HCT116 (cell line): ENCODE data around the gene SLMAP. TPM values are rescaled to one million over a fixed set of nuclear protein-coding genes. Genes with fewer than 3 reads are reported as not detected.

ENCODE experiments used
- ATAC-seq: fragments of 200-7000 bp; cut with Tn5 transposase; 2 replicates; pipeline ENCODE4 v1.9.1; 2020; ENCODE audit warnings: mild to moderate bottlenecking, moderate library complexity
- BruUV-seq: library from RNA; stranded (reverse); fragments of 400-500 nt; replicated peaks from 2 replicates; lab custom pipeline; 2021; lab: Mats Ljungman, UMichigan
- CTCF ChIA-PET: fragments of 300-600 bp; sonication (Branson Sonifier 250); formaldehyde crosslinking; loops from one replicate; lab custom pipeline; 2021; ENCODE audit warnings: antibody characterized with exemption; lab: Charles Lee
- POLR2A ChIA-PET: fragments of 300-600, 350-600 bp; sonication (Branson Sonifier 250); formaldehyde crosslinking; loops from one replicate; lab custom pipeline; 2021; ENCODE audit warnings: antibody characterized with exemption; lab: Charles Lee
- RAD21 ChIA-PET, 2 experiments: fragments of 300-600 bp; sonication (Branson Sonifier 250); formaldehyde crosslinking; loops; one replicate each; lab custom pipeline; 2023; ENCODE audit warnings: low total read pairs in 2 of 2; ENCODE audit not compliant: uncharacterized antibody in 2 of 2, unreplicated experiment in 2 of 2, low non-redundant PET in 1 of 2; lab: Charles Lee
- DNase-seq: peaks from one replicate; pipeline ENCODE4 v3.0.0-alpha.2; 2010; ENCODE audit warnings: low read depth, low spot score
- H2AFZ ChIP-seq: fragments of 200-600 bp; shearing (Covaris generic), sonication (generic); 2 replicates; pipeline ENCODE4 v1.6.1; 2017; ENCODE audit warnings: low read depth, mixed run types, mixed read lengths, antibody characterized with exemption, low read length; ENCODE audit not compliant: poor library complexity, severe bottlenecking
- H3K27ac ChIP-seq: 2 replicates; pipeline ENCODE4 v1.5.1; 2012; ENCODE audit warnings: low read depth, low read length
- H3K27me3 ChIP-seq: fragments of 200-600 bp; sonication (generic); 2 replicates; pipeline ENCODE4 v1.6.1; 2016; ENCODE audit warnings: mixed run types, low read length, mixed read lengths; ENCODE audit not compliant: insufficient read depth
- H3K36me3 ChIP-seq, 2 experiments: fragments of 200-500 bp in 1 of 2; fragments of 200-600 bp in 1 of 2; sonication (Bioruptor generic) in 1 of 2; sonication (generic) in 1 of 2; 2 replicates each; pipeline versions ENCODE4 v1.5.1 to v1.6.1; 2014 to 2016; ENCODE audit warnings: low read length in 2 of 2, inconsistent platforms in 1 of 2, mixed read lengths in 1 of 2, mixed run types in 1 of 2; ENCODE audit not compliant: insufficient read depth in 2 of 2, control insufficient read depth in 1 of 2
- H3K4me1 ChIP-seq, 2 experiments: fragments of 200-600 bp in 1 of 2; sonication (generic) in 1 of 2; 2 replicates each; pipeline versions ENCODE4 v1.5.1 to v1.6.1; 2012 to 2017; ENCODE audit warnings: low read length in 2 of 2, inconsistent platforms in 1 of 2, mild to moderate bottlenecking in 1 of 2, mixed read lengths in 1 of 2, mixed run types in 1 of 2, moderate library complexity in 1 of 2; ENCODE audit not compliant: insufficient read depth in 2 of 2, control insufficient read depth in 1 of 2
- H3K4me2 ChIP-seq: fragments of 200-600 bp; sonication (generic); 2 replicates; pipeline ENCODE4 v1.6.1; 2017; ENCODE audit warnings: mixed run types, low read length, mixed read lengths
- H3K4me3 ChIP-seq, 2 experiments: fragments of 200-600 bp in 1 of 2; sonication (generic) in 1 of 2; replicated peaks in 1 of 2; 2 replicates each; pipeline ENCODE4 v1.5.1; 2011 to 2016; ENCODE audit warnings: low read length in 2 of 2, control low read depth in 1 of 2, low read depth in 1 of 2, mild to moderate bottlenecking in 1 of 2, mixed read lengths in 1 of 2, mixed run types in 1 of 2
- H3K79me2 ChIP-seq: fragments of 200-600 bp; sonication (generic); 2 replicates; pipeline ENCODE4 v1.6.1; 2017; ENCODE audit warnings: mild to moderate bottlenecking, mixed run types, low read length, moderate library complexity, mixed read lengths; ENCODE audit not compliant: insufficient read depth
- H3K9ac ChIP-seq: fragments of 200-600 bp; sonication (generic); 2 replicates; pipeline ENCODE4 v1.6.1; 2016; ENCODE audit warnings: low read length, mixed read lengths
- H3K9me2 ChIP-seq: fragments of 200-600 bp; sonication (generic), shearing (Covaris generic); 2 replicates; pipeline ENCODE4 v1.6.1; 2017; ENCODE audit warnings: mixed run types, mild to moderate bottlenecking, moderate library complexity; ENCODE audit not compliant: insufficient read depth
- H3K9me3 ChIP-seq, 2 experiments: fragments of 200-500 bp in 1 of 2; fragments of 200-600 bp in 1 of 2; sonication (Bioruptor generic) in 1 of 2; sonication (generic) in 1 of 2; 2 replicates each; pipeline ENCODE4 v1.6.1; 2014 to 2017; ENCODE audit warnings: low read length in 2 of 2, mixed read lengths in 2 of 2, inconsistent platforms in 1 of 2, low read depth in 1 of 2, mild to moderate bottlenecking in 1 of 2, mixed run types in 1 of 2, moderate library complexity in 1 of 2; ENCODE audit not compliant: control insufficient read depth in 1 of 2, insufficient read depth in 1 of 2
- H4K20me1 ChIP-seq: fragments of 200-600 bp; sonication (generic), shearing (Covaris generic); 2 replicates; pipeline ENCODE4 v1.6.1; 2017; ENCODE audit warnings: mixed run types, mild to moderate bottlenecking, moderate library complexity; ENCODE audit not compliant: insufficient read depth
- ATF3 ChIP-seq: IDR thresholded peaks from 2 replicates; pipeline ENCODE4 v1.6.1; 2012
- CEBPB ChIP-seq: IDR thresholded peaks from 2 replicates; pipeline ENCODE4 v1.6.1; 2012; ENCODE audit warnings: low read depth
- EZH2 ChIP-seq: fragments of 200-600 bp; sonication (generic); IDR thresholded peaks from 2 replicates; pipeline ENCODE4 v1.6.1; 2017; ENCODE audit warnings: antibody characterized with exemption, mixed run types
- EZH2phosphoT487 ChIP-seq: fragments of 200-600 bp; IDR thresholded peaks from 2 replicates; pipeline ENCODE4 v1.6.1; 2018; ENCODE audit warnings: antibody characterized with exemption, borderline replicate concordance
- FOSL1 ChIP-seq: IDR thresholded peaks from 2 replicates; pipeline ENCODE4 v1.6.1; 2012; ENCODE audit warnings: low read depth
- POLR2AphosphoS5 ChIP-seq: IDR thresholded peaks from 2 replicates; pipeline ENCODE4 v1.6.1; 2011; ENCODE audit warnings: mild to moderate bottlenecking, low read depth, low read length, moderate library complexity
- RAD21 ChIP-seq: IDR thresholded peaks from 2 replicates; pipeline ENCODE4 v1.6.1; 2012; ENCODE audit warnings: low read depth, mild to moderate bottlenecking
- REST ChIP-seq: IDR thresholded peaks from 2 replicates; pipeline ENCODE4 v1.6.1; 2012; ENCODE audit warnings: low read depth
- SP1 ChIP-seq: IDR thresholded peaks from 2 replicates; pipeline ENCODE4 v1.6.1; 2012; ENCODE audit warnings: low read depth
- SRF ChIP-seq: IDR thresholded peaks from 2 replicates; pipeline ENCODE4 v1.6.1; 2012; ENCODE audit warnings: low read depth
- TCF7L2 ChIP-seq: IDR thresholded peaks from 2 replicates; pipeline ENCODE4 v1.7.0; 2011; ENCODE audit warnings: borderline replicate concordance, inconsistent platforms; ENCODE audit not compliant: insufficient read depth, insufficient read length; ENCODE audit errors: extremely low read depth
- ZFX ChIP-seq: fragments of 450-650 bp; IDR thresholded peaks from 2 replicates; pipeline ENCODE4 v1.6.1; 2017
- ZNF274 ChIP-seq: fragments of 200-500 bp; sonication (Bioruptor generic); IDR thresholded peaks from 2 replicates; pipeline ENCODE4 v1.6.1; 2014; ENCODE audit warnings: mild to moderate bottlenecking, low read depth, low read length, inconsistent platforms
- intact Hi-C: fragments of 100-400 bp; cut with micrococcal nuclease; formaldehyde crosslinking; loops from 2 replicates; pipeline ENCODE4 v1.10.0; 2022
- total RNA-seq: library from RNA; stranded (reverse); gene quantifications from one replicate; pipeline ENCODE4 v1.2.1, GENCODE V29; 2021; ENCODE audit not compliant: unreplicated experiment

Gene SLMAP
- total RNA-seq, 1 experiment from 2014 or later: 81.0 TPM

GRCh38 chr3:57821765-57822164 lies 65.7 kb downstream of the SLMAP start (continued):
- no peak for TF ChIP-seq RAD21

GRCh38 chr3:57822686-57823085 lies 66.6 kb downstream of the SLMAP start:
- POLR2A ChIA-PET: no interaction called here
- Histone ChIP-seq H2AFZ (no peak overlapping the region), H3K9me2 (no peaks in the 10 kb centered on the region), H3K79me2 (peaks cover 91% of the 10 kb centered on the region), H3K36me3 (no peaks in the 10 kb centered on the region), H3K4me2 (no peak overlapping the region), H3K9me3 (no peaks in the 10 kb centered on the region), H3K27ac (no peak overlapping the region), H3K9ac (no peak overlapping the region), H3K4me1 (peaks cover 8 to 26% of the 10 kb centered on the region in 2 experiments), H3K4me3 (no peak overlapping the region), H4K20me1 (peaks cover 10% of the 10 kb centered on the region; the same call in 1 of the 2 replicates), H3K27me3 (no peaks in the 10 kb centered on the region)
- TF ChIP-seq ZFX (no peak), EZH2phosphoT487 (no peak), ZNF274 (no peak), POLR2AphosphoS5 (no peak), RAD21 (no peak), FOSL1 (no peak)
- intact Hi-C loops: no loop called here
- CTCF ChIA-PET: no interaction called here
- BruUV-seq: no TSS peak
- ATAC-seq (no peak), DNase-seq (no peak)
- RAD21 ChIA-PET: no interaction called here

- intact Hi-C loops: loop anchor here (5.0 kb wide), 1 partner anchor 178 kb away; no protein-coding TSS in a partner anchor
- H3K79me2 ChIP-seq: peaks cover 90% of the 10 kb centered on the region
- ATAC-seq (no peak), DNase-seq (no peak)
- peaks cover 4% of the 10 kb centered on the region; the same call in 1 of the 2 replicates for H4K20me1 ChIP-seq
- no peak overlapping the region for H3K9ac ChIP-seq
- H3K36me3 ChIP-seq: no peaks in the 10 kb centered on the region
- no peak overlapping the region for H3K4me3 ChIP-seq
- ChIA-PET POLR2A (interaction anchor here (0.7 kb wide), 1 partner anchor 1882 kb away, joined by 3 read pairs; no protein-coding TSS in a partner anchor), RAD21 (interaction anchor here in 1 of 2 experiments (0.7 kb wide), 1 partner anchor 427 kb away, joined by 3 read pairs; no protein-coding TSS in a partner anchor), CTCF (no interaction called here)
- no peaks in the 10 kb centered on the region for H3K9me2 ChIP-seq
- no peak overlapping the region for H3K27ac ChIP-seq
- no peak overlapping the region for H2AFZ ChIP-seq
- H3K4me2 ChIP-seq: no peak overlapping the region
- H3K4me1 ChIP-seq: peaks cover 8 to 28% of the 10 kb centered on the region in 2 experiments
- TF ChIP-seq SP1 (no peak), ATF3 (no peak), REST (no peak), TCF7L2 (no peak), SRF (no peak), EZH2phosphoT487 (no peak), EZH2 (no peak), CEBPB (no peak)
- H3K27me3 ChIP-seq: no peaks in the 10 kb centered on the region
- no TSS peak for BruUV-seq
- H3K9me3 ChIP-seq: no peaks in the 10 kb centered on the region
Measured at GRCh38 chr3:57825116-57825515, 69.0 kb downstream of the SLMAP start.
